ENCODE measurements around the gene MRPS34. TPM values are rescaled to one million over a fixed set of nuclear protein-coding genes. Genes with fewer than 3 reads are reported as not detected.

The MRPS34 gene
- total RNA-seq, 1 donor from 2014 or later, result 74.0 TPM

DNA sequence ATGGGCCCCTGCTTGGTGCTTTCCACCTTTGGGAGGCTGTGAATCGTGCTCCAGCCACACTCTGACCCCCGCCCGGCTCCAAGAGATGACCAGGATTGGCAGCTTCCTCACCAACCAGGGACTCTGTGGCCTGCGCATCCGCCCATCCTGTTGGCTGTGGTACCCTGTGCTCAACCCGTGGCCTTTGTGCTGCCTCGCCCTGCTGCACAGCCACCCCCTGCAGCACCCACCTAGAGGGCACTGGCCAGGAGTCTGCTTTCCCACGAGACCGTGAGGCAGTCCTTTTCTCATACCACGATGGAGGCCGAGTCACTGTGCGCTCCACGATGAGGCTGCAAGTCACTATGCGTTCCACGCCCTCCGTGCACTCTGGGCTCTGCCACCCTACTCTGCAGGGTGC is 21.0 kb downstream of the MRPS34 start:
- Mint-ChIP-seq H3K4me1 (ENCODE audit: low read depth, unreplicated experiment) (peaks cover 10% of the 10 kb centered on the region), H3K4me3 (ENCODE audit: unreplicated experiment) (no peak overlapping the region), H3K27ac (ENCODE audit: unreplicated experiment) (peak overlapping the region; percentile 69), H3K9me3 (ENCODE audit: unreplicated experiment) (no peaks in the 10 kb centered on the region), H3K27me3 (ENCODE audit: low read depth, unreplicated experiment) (no peaks in the 10 kb centered on the region), H3K36me3 (ENCODE audit: low read depth, unreplicated experiment) (peaks cover 18% of the 10 kb centered on the region)
- Histone ChIP-seq H3K9me3 (ENCODE audit: insufficient read depth, low read depth, low read length) (no peaks in the 10 kb centered on the region), H3K4me3 (ENCODE audit: insufficient read depth, low read depth, low read length) (no peak overlapping the region), H3K79me2 (ENCODE audit: insufficient read depth, low read length) (peaks cover 9% of the 10 kb centered on the region), H3K27me3 (ENCODE audit: insufficient read depth, low read length) (no peaks in the 10 kb centered on the region), H3K9ac (ENCODE audit: low read length) (no peak overlapping the region), H3K27ac (ENCODE audit: low read depth, low read length) (no peak overlapping the region), H3K4me1 (ENCODE audit: insufficient read depth, low read length) (peaks cover 8% of the 10 kb centered on the region), H4K20me1 (ENCODE audit: insufficient read depth, low read length) (peaks cover 46% of the 10 kb centered on the region), H3K36me3 (ENCODE audit: insufficient read depth, low read length) (peaks cover 20% of the 10 kb centered on the region), H3K4me2 (ENCODE audit: low read length) (no peak overlapping the region), H2AFZ (ENCODE audit: low read depth, low read length) (no peak overlapping the region)
- DNase-seq (ENCODE audit: low read depth) (no peak), FAIRE-seq (no peak)
- TF ChIP-seq, protein P1, sequence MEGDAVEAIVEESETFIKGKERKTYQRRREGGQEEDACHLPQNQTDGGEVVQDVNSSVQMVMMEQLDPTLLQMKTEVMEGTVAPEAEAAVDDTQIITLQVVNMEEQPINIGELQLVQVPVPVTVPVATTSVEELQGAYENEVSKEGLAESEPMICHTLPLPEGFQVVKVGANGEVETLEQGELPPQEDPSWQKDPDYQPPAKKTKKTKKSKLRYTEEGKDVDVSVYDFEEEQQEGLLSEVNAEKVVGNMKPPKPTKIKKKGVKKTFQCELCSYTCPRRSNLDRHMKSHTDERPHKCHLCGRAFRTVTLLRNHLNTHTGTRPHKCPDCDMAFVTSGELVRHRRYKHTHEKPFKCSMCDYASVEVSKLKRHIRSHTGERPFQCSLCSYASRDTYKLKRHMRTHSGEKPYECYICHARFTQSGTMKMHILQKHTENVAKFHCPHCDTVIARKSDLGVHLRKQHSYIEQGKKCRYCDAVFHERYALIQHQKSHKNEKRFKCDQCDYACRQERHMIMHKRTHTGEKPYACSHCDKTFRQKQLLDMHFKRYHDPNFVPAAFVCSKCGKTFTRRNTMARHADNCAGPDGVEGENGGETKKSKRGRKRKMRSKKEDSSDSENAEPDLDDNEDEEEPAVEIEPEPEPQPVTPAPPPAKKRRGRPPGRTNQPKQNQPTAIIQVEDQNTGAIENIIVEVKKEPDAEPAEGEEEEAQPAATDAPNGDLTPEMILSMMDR (IDR thresholded peaks at IDR 0.05; ENCODE audit: insufficient read depth, low read depth, low read length), result no peak
- TF ChIP-seq EZH2 (IDR thresholded peaks at IDR 0.05; ENCODE audit: insufficient read depth, low read length), result no peak

DNA sequence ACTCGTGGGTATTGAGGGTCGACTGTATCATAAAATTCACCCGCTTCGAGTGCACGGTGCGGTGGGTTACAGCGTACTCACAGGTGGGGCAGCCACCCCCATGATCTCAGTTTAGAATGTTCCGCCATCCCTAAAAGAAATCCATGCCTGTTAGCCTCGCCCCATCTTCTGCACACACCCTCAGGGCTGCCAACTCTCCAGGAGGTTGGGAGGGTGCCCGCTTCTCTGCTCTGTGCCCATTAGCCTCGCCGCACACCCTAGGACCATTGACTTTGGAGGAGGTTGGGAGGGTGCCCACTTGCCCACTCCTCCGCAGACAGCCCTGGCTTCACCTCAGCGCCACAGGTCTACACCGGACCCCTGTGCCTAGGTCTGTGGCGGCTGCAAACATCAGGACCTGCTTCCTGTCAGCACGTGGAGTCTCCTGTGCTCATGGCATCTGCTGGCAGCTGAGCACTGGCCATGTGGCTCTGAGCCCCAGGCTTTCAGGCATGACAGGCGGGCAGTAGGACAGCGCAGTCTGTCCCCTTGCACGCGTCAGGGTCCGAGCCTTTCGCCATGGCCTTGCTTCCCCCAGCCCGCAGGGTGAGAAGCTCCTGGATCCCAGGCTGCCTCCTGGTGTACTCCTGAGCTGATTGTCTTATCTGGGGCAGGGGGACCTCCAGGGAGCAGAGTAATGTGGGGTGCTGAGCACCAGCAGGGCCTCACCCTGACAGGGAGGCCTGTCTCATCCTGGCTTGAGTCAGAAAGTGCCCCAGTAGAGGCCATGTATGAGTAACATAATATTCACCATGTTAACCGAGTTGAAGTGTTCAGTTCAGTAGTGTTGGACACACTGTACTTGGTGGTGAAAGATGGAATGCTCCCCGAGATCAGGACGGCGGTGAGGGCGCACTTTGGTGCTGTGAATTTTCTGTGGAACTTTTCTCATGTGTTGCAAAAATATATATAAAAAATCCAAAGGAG is 23.5 kb downstream of the MRPS34 start:
- Mint-ChIP-seq H3K9me3 (ENCODE audit: unreplicated experiment) (no peaks in the 10 kb centered on the region), H3K27me3 (ENCODE audit: low read depth, unreplicated experiment) (no peaks in the 10 kb centered on the region), H3K4me3 (ENCODE audit: unreplicated experiment) (no peak overlapping the region), H3K27ac (ENCODE audit: unreplicated experiment) (no peak overlapping the region), H3K36me3 (ENCODE audit: low read depth, unreplicated experiment) (peaks cover 15% of the 10 kb centered on the region), H3K4me1 (ENCODE audit: low read depth, unreplicated experiment) (peaks cover 20% of the 10 kb centered on the region)
- Histone ChIP-seq H4K20me1 (ENCODE audit: insufficient read depth, low read length) (peaks cover 35% of the 10 kb centered on the region), H3K9me3 (ENCODE audit: insufficient read depth, low read depth, low read length) (no peaks in the 10 kb centered on the region), H3K9ac (ENCODE audit: low read length) (no peak overlapping the region), H3K27me3 (ENCODE audit: insufficient read depth, low read length) (no peaks in the 10 kb centered on the region), H3K79me2 (ENCODE audit: insufficient read depth, low read length) (peaks cover 9% of the 10 kb centered on the region), H2AFZ (ENCODE audit: low read depth, low read length) (no peak overlapping the region), H3K36me3 (ENCODE audit: insufficient read depth, low read length) (peaks cover 20% of the 10 kb centered on the region), H3K4me3 (ENCODE audit: insufficient read depth, low read depth, low read length) (no peak overlapping the region), H3K27ac (ENCODE audit: low read depth, low read length) (no peak overlapping the region), H3K4me2 (ENCODE audit: low read length) (no peak overlapping the region), H3K4me1 (ENCODE audit: insufficient read depth, low read length) (peaks cover 31% of the 10 kb centered on the region)
- DNase-seq (ENCODE audit: low read depth) (peak; percentile 14), FAIRE-seq (no peak)
- TF ChIP-seq EZH2 (IDR thresholded peaks at IDR 0.05; ENCODE audit: insufficient read depth, low read length), result no peak
- TF ChIP-seq, protein P1 (IDR thresholded peaks at IDR 0.05; ENCODE audit: insufficient read depth, low read depth, low read length), result no peak

DNA sequence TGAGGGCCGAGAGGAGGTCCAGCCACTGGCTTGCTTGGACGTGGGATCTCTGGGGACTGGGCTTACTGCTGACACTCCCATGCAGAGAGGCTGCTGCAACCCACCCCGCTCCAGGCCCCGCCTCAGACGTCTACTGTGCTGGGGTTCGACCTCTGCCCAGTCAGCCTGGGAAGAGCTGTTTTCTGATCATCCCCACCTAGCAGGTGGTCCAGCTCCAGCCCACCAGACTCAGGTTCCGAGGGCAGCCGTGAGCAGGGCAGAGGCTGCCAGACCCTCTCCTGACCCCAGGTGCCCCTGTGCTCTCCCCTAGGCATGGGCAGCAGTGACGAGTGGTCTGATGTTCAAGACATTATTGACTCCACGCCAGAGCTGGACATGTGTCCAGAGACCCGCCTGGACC is 25.0 kb downstream of the MRPS34 start:
- Mint-ChIP-seq H3K27me3 (ENCODE audit: low read depth, unreplicated experiment) (no peaks in the 10 kb centered on the region), H3K4me3 (ENCODE audit: unreplicated experiment) (no peak overlapping the region), H3K4me1 (ENCODE audit: low read depth, unreplicated experiment) (peaks cover 19% of the 10 kb centered on the region), H3K9me3 (ENCODE audit: unreplicated experiment) (no peaks in the 10 kb centered on the region), H3K27ac (ENCODE audit: unreplicated experiment) (no peak overlapping the region), H3K36me3 (ENCODE audit: low read depth, unreplicated experiment) (peaks cover 14% of the 10 kb centered on the region)
- TF ChIP-seq, protein P1 (IDR thresholded peaks at IDR 0.05; ENCODE audit: insufficient read depth, low read depth, low read length), result no peak
- no peak for TF ChIP-seq EZH2 (IDR thresholded peaks at IDR 0.05; ENCODE audit: insufficient read depth, low read length)
- Histone ChIP-seq H2AFZ (ENCODE audit: low read depth, low read length) (no peak overlapping the region), H3K4me1 (ENCODE audit: insufficient read depth, low read length) (peaks cover 34% of the 10 kb centered on the region), H3K9me3 (ENCODE audit: insufficient read depth, low read depth, low read length) (no peaks in the 10 kb centered on the region), H3K4me2 (ENCODE audit: low read length) (no peak overlapping the region), H3K4me3 (ENCODE audit: insufficient read depth, low read depth, low read length) (no peak overlapping the region), H4K20me1 (ENCODE audit: insufficient read depth, low read length) (peaks cover 28% of the 10 kb centered on the region), H3K27me3 (ENCODE audit: insufficient read depth, low read length) (no peaks in the 10 kb centered on the region), H3K9ac (ENCODE audit: low read length) (no peak overlapping the region), H3K36me3 (ENCODE audit: insufficient read depth, low read length) (peaks cover 17% of the 10 kb centered on the region), H3K27ac (ENCODE audit: low read depth, low read length) (no peak overlapping the region), H3K79me2 (ENCODE audit: insufficient read depth, low read length) (peaks cover 9% of the 10 kb centered on the region)
- FAIRE-seq (no peak), DNase-seq (ENCODE audit: low read depth) (no peak)

Data from astrocyte (in vitro differentiated cells and primary cell).